IMR-90 (cell line): ENCODE measurements around the gene DERA. TPM values are rescaled to one million over a fixed set of nuclear protein-coding genes. Genes with fewer than 3 reads are reported as not detected.

ENCODE experiments used
- ATAC-seq: fragments of 200-7000 bp; cut with Tn5 transposase; 2 replicates; pipeline ENCODE4 v1.9.1; 2020; ENCODE audit warnings: low read depth, mild to moderate bottlenecking, moderate library complexity
- BruUV-seq: library from RNA; stranded (reverse); fragments of 400-500 nt; replicated peaks from 2 replicates; lab custom pipeline; 2021; lab: Mats Ljungman, UMichigan
- CTCF ChIA-PET: fragments of 300-600 bp; formaldehyde crosslinking; extraction: SDS; loops from one replicate; lab custom pipeline; 2021; ENCODE audit warnings: antibody characterized with exemption; lab: Yijun Ruan, JAX
- POLR2A ChIA-PET: fragments of 300-600 bp; sonication (Branson Sonifier 250); formaldehyde crosslinking; loops from one replicate; lab custom pipeline; 2022; ENCODE audit warnings: antibody characterized with exemption; ENCODE audit not compliant: unreplicated experiment; lab: Charles Lee
- DNase-seq: peaks from one replicate; pipeline ENCODE4 v3.0.0; 2013
- H2AFZ ChIP-seq: replicated peaks from 2 replicates; pipeline ENCODE3; 2013; ENCODE audit warnings: low read length, mild to moderate bottlenecking; ENCODE audit not compliant: poor library complexity
- H2AK5ac ChIP-seq: 2 replicates; pipeline ENCODE4 v1.6.1; 2013; ENCODE audit warnings: low read depth, low read length, inconsistent platforms
- H2AK9ac ChIP-seq: replicated peaks from 2 replicates; pipeline ENCODE3; 2013; ENCODE audit warnings: mild to moderate bottlenecking, low read depth, low read length, moderate library complexity; ENCODE audit not compliant: poor library complexity
- H2BK120ac ChIP-seq: 2 replicates; pipeline ENCODE4 v1.6.1; 2013; ENCODE audit warnings: low read depth, low read length, inconsistent platforms
- H2BK15ac ChIP-seq: 3 replicates; pipeline ENCODE4 v1.6.1; 2013; ENCODE audit warnings: low read depth, low read length, inconsistent platforms
- H2BK20ac ChIP-seq: 2 replicates; pipeline ENCODE4 v1.6.1; 2013; ENCODE audit warnings: low read depth, mild to moderate bottlenecking, inconsistent platforms, low read length, moderate library complexity
- H2BK5ac ChIP-seq: 2 replicates; pipeline ENCODE4 v1.6.1; 2013; ENCODE audit warnings: mild to moderate bottlenecking, low read depth, low read length, inconsistent platforms; ENCODE audit not compliant: poor library complexity, severe bottlenecking
- H3K14ac ChIP-seq: replicated peaks from 2 replicates; pipeline ENCODE4 v1.6.1; 2013; ENCODE audit warnings: low read depth, low read length, inconsistent platforms
- H3K18ac ChIP-seq: 2 replicates; pipeline ENCODE4 v1.6.1; 2013; ENCODE audit warnings: low read depth, low read length, control low read depth
- H3K23ac ChIP-seq: 2 replicates; pipeline ENCODE4 v1.6.1; 2013; ENCODE audit warnings: low read depth, low read length, inconsistent platforms
- H3K27ac ChIP-seq: 2 replicates; pipeline ENCODE4 v1.5.1; 2013; ENCODE audit warnings: mild to moderate bottlenecking, control low read depth, low read length; ENCODE audit not compliant: insufficient read depth
- H3K27me3 ChIP-seq: 2 replicates; pipeline ENCODE4 v1.6.1; 2013; ENCODE audit warnings: low read length; ENCODE audit not compliant: control insufficient read depth, insufficient read depth
- H3K36me3 ChIP-seq: 2 replicates; pipeline ENCODE4 v1.6.1; 2013; ENCODE audit warnings: low read length, mixed read lengths; ENCODE audit not compliant: control insufficient read depth, insufficient read depth
- H3K4ac ChIP-seq: 2 replicates; pipeline ENCODE4 v1.6.1; 2013; ENCODE audit warnings: low read depth, low read length, inconsistent platforms
- H3K4me1 ChIP-seq: 2 replicates; pipeline ENCODE4 v1.6.1; 2013; ENCODE audit warnings: low read length, mixed read lengths; ENCODE audit not compliant: control insufficient read depth, insufficient read depth
- H3K4me2 ChIP-seq: 2 replicates; pipeline ENCODE4 v1.6.1; 2013; ENCODE audit warnings: low read depth, mild to moderate bottlenecking, control low read depth, low read length, moderate library complexity
- H3K4me3 ChIP-seq: 2 replicates; pipeline ENCODE4 v1.5.1; 2013; ENCODE audit warnings: low read depth, mild to moderate bottlenecking, control low read depth, low read length, moderate library complexity; ENCODE audit not compliant: insufficient read depth
- H3K56ac ChIP-seq: 2 replicates; pipeline ENCODE4 v1.6.1; 2013; ENCODE audit warnings: low read length, inconsistent platforms; ENCODE audit not compliant: insufficient read depth; ENCODE audit errors: extremely low read depth
- H3K79me1 ChIP-seq, 2 experiments: 2 replicates each; pipeline ENCODE4 v1.6.1; 2013; ENCODE audit warnings: low read length in 2 of 2, inconsistent platforms in 1 of 2, low read depth in 1 of 2
- H3K9ac ChIP-seq: 2 replicates; pipeline ENCODE4 v1.6.1; 2013; ENCODE audit warnings: low read depth, low read length, control low read depth
- H3K9me1 ChIP-seq: 2 replicates; pipeline ENCODE4 v1.6.1; 2013; ENCODE audit warnings: low read length, inconsistent platforms; ENCODE audit not compliant: insufficient read depth
- H3K9me3 ChIP-seq: 2 replicates; pipeline ENCODE4 v1.6.1; 2013; ENCODE audit warnings: low read length; ENCODE audit not compliant: control insufficient read depth, insufficient read depth
- H4K20me1 ChIP-seq: 2 replicates; pipeline ENCODE4 v1.6.1; 2013; ENCODE audit warnings: low read length, inconsistent platforms; ENCODE audit not compliant: insufficient read depth
- H4K5ac ChIP-seq: 2 replicates; pipeline ENCODE4 v1.6.1; 2013; ENCODE audit warnings: mild to moderate bottlenecking, low read depth, low read length, control low read depth
- H4K8ac ChIP-seq, 2 experiments: 2 replicates each; pipeline ENCODE4 v1.6.1; 2013; ENCODE audit warnings: low read depth in 2 of 2, low read length in 2 of 2, control low read depth in 1 of 2, inconsistent platforms in 1 of 2
- H4K91ac ChIP-seq: 2 replicates; pipeline ENCODE4 v1.6.1; 2013; ENCODE audit warnings: low read depth, low read length, inconsistent platforms; ENCODE audit not compliant: insufficient read depth
- BHLHE40 ChIP-seq: fragments of 150-350 bp; IDR thresholded peaks from 2 replicates; pipeline ENCODE4 v1.6.1; 2016; ENCODE audit warnings: mild to moderate bottlenecking, low read depth, low read length
- CEBPB ChIP-seq: IDR thresholded peaks from 2 replicates; pipeline ENCODE4 v1.6.1; 2012; ENCODE audit warnings: low read depth, low read length, improper control_type of control experiment
- CHD1 ChIP-seq: IDR thresholded peaks from 2 replicates; pipeline ENCODE4 v1.6.1; 2012; ENCODE audit warnings: low read depth, low read length, improper control_type of control experiment
- MAFK ChIP-seq: IDR thresholded peaks from 2 replicates; pipeline ENCODE4 v1.6.1; 2012; ENCODE audit warnings: low read depth, low read length, improper control_type of control experiment
- MXI1 ChIP-seq: IDR thresholded peaks from 2 replicates; pipeline ENCODE4 v1.6.1; 2012; ENCODE audit warnings: low read depth, mild to moderate bottlenecking, low read length, moderate library complexity, borderline replicate concordance
- NFE2L2 ChIP-seq: fragments of 150-350 bp; IDR thresholded peaks from 2 replicates; pipeline ENCODE4 v1.6.1; 2016; ENCODE audit warnings: low read depth, mild to moderate bottlenecking, low read length
- POLR2A ChIP-seq: IDR thresholded peaks from 2 replicates; pipeline ENCODE4 v1.6.1; 2012; ENCODE audit warnings: mild to moderate bottlenecking, low read depth, low read length
- RAD21 ChIP-seq: IDR thresholded peaks from 2 replicates; pipeline ENCODE4 v1.6.1; 2012; ENCODE audit warnings: low read length, improper control_type of control experiment
- RCOR1 ChIP-seq: IDR thresholded peaks from 2 replicates; pipeline ENCODE4 v1.6.1; 2012; ENCODE audit warnings: mild to moderate bottlenecking, low read length, improper control_type of control experiment; ENCODE audit not compliant: insufficient replicate concordance
- SMC3 ChIP-seq: fragments of 150-350 bp; IDR thresholded peaks from 2 replicates; pipeline ENCODE4 v1.6.1; 2016; ENCODE audit warnings: low read depth, mild to moderate bottlenecking, antibody characterized with exemption, low read length, moderate library complexity
- WGBS, 2 experiments: methylation state at CpG; one replicate each; pipeline versions ENCODE4 v1.1.5 to v1.1.7; 2013; ENCODE audit warnings: missing lambda C conversion rate in 2 of 2; ENCODE audit not compliant: insufficient read length in 1 of 2; ENCODE audit errors: extremely low coverage in 2 of 2; 5-methylcytosine and 5-hydroxymethylcytosine counted together
- dilution Hi-C: fragments of 300-500 bp; cut with HindIII; formaldehyde crosslinking; loops from one replicate; pipeline ENCODE4 v1.14.3; 2018; ENCODE audit warnings: low sequenced_read_pairs; ENCODE audit not compliant: unreplicated experiment
- in situ Hi-C: fragments of 300-500 bp; cut with MboI; formaldehyde crosslinking; loops from 3 replicates; pipeline ENCODE4 v1.14.3; 2019; ENCODE audit warnings: low sequenced_read_pairs, inconsistent platforms, mixed read lengths
- intact Hi-C: fragments of 100-400 bp; cut with micrococcal nuclease; formaldehyde crosslinking; loops from 2 replicates; pipeline ENCODE4 v1.10.0; 2022
- polyA plus RNA-seq, 3 experiments: library from polyadenylated mRNA; depleted of rRNA; stranded (reverse); fragments of >200 nt; gene quantifications; 2 replicates each; pipeline ENCODE4 v1.2.3, GENCODE V29; 2012; ENCODE audit warnings: low replicate concordance in 1 of 3
- total RNA-seq: library from RNA; depleted of rRNA; stranded (reverse); fragments of >200 nt; gene quantifications from 2 replicates; pipeline ENCODE4 v1.2.3, GENCODE V29; 2012
- TF ChIP-seq, protein P1 (sequence below): fragments of 150-350 bp; IDR thresholded peaks from 2 replicates; pipeline ENCODE4 v1.6.1; 2017; ENCODE audit warnings: mild to moderate bottlenecking, antibody characterized with exemption, low read length, low read depth
- TF ChIP-seq, protein P2 (sequence below): conservative IDR thresholded peaks from 2 replicates; pipeline ENCODE4 v1.5.1; 2012; ENCODE audit warnings: mild to moderate bottlenecking, low read depth, low read length, improper control_type of control experiment
- TF ChIP-seq, protein P3 (sequence below): fragments of 150-350 bp; IDR thresholded peaks from 2 replicates; pipeline ENCODE4 v1.6.1; 2016; ENCODE audit warnings: low read depth, mild to moderate bottlenecking, low read length, moderate library complexity, borderline replicate concordance

The DERA gene
- total and polyA plus RNA-seq, 2 of the 4 experiments (the other 2 are of a cell fraction), result 28.1 to 58.6 TPM

DNA sequence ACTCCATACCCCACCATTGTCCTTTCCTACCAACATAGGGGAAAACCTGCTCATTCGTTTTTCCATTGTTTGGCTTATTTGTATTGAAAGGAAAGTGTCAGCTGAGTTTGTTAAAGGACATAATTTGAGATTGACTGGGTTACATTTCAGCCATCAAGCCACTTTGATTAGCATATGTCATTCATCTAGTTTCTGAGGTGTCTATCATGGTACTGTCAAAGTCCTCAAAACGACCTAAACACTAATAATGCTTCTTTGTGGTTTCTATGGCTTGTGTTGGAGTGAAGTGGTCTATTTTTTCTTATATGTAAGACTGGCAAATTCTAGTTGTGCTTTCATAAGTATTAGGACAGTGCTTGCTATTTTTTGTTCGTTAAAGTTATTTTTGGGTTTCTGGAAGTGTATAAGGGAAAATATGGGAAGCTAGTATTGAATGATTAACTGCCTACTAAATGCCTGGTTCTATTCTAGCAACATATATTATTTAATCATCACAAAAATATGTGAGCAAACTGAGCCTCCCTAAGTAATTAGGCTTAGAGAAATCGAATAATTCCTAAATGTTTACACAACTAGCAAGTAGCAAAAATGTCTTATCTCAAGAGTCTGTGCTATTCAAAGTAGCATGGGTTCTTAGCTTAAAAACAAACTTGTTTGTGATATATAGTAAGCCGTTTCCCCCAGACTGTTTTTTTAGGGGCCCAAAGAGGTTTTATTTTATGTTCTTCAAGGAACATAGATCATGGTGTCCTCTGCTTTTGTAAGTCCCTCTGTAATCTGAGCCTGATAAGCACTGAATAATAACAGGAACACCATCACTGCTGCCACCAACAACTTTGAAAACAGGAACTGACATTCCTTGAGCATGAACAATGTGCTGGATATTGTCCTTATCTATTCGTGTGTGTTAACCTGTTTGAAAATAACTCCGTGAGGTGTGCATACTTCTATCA, 67.1 kb downstream of the DERA start:
- 0 out of 2 replicates have a peak, but pooled peaks cover 1% of the 10 kb centered on the region for H3K36me3 ChIP-seq
- peak overlapping the region; percentile 64 for H3K56ac ChIP-seq
- H3K4me1 ChIP-seq, result peaks cover 22% of the 10 kb centered on the region
- in situ Hi-C loops, result no loop called here
- peak overlapping the region; percentile 66; the same call in 2 of the 3 replicates for H2BK15ac ChIP-seq
- no TSS peak for BruUV-seq
- H2AFZ ChIP-seq, result no peak overlapping the region
- ATAC-seq (peak; percentile 22), DNase-seq (peak; percentile 60)
- H4K91ac ChIP-seq, result peak overlapping the region; percentile 74
- H4K20me1 ChIP-seq, result no peaks in the 10 kb centered on the region
- peaks cover 2% of the 10 kb centered on the region; the same call in 1 of the 2 replicates for H3K9me1 ChIP-seq
- H4K8ac ChIP-seq, result peak overlapping the region; percentile 87 to 90; a peak in 3 of 4 replicates
- peak overlapping the region; percentile 80; the same call in 1 of the 2 replicates for H3K27ac ChIP-seq
- no peak overlapping the region for H3K4me3 ChIP-seq
- H2BK20ac ChIP-seq, result peak overlapping the region; percentile 92
- peak overlapping the region; percentile 56; the same call in 1 of the 2 replicates for H2AK5ac ChIP-seq
- peak overlapping the region; percentile 16 for H3K14ac ChIP-seq
- H3K79me1 ChIP-seq, result peaks cover 3 to 17% of the 10 kb centered on the region in 2 experiments; a peak in 2 of 4 replicates
- H4K5ac ChIP-seq, result peak overlapping the region; percentile 13; the same call in 1 of the 2 replicates
- CTCF ChIA-PET, result interaction anchor here (0.7 to 1.2 kb wide), 3 partner anchors 13 to 48 kb away, joined by 3 to 4 read pairs (median 3); no protein-coding TSS in a partner anchor
- WGBS, 2 experiments, result no CpG with 5 or more reads among the region's 7 CpGs
- peak overlapping the region; percentile 62 for H3K18ac ChIP-seq
- peak overlapping the region; percentile 86 for H3K4ac ChIP-seq
- H2BK120ac ChIP-seq, result peak overlapping the region; percentile 95
- intact Hi-C loops, result loop anchor here (2.0 kb wide), 2 partner anchors 67 to 371 kb away; partner anchors contain the start of gene DERA
- peak overlapping the region; percentile 69 for H3K23ac ChIP-seq
- peak overlapping the region; percentile 58 for H3K4me2 ChIP-seq
- no peaks in the 10 kb centered on the region for H3K27me3 ChIP-seq
- no peak overlapping the region for H2AK9ac ChIP-seq
- POLR2A ChIA-PET, result no interaction called here
- dilution Hi-C loops, result no loop called here
- peak overlapping the region; percentile 86 for H2BK5ac ChIP-seq
- H3K9ac ChIP-seq, result no peak overlapping the region
- no peaks in the 10 kb centered on the region for H3K9me3 ChIP-seq
- TF ChIP-seq, protein P1, sequence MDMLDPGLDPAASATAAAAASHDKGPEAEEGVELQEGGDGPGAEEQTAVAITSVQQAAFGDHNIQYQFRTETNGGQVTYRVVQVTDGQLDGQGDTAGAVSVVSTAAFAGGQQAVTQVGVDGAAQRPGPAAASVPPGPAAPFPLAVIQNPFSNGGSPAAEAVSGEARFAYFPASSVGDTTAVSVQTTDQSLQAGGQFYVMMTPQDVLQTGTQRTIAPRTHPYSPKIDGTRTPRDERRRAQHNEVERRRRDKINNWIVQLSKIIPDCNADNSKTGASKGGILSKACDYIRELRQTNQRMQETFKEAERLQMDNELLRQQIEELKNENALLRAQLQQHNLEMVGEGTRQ, result no peak
- TF ChIP-seq POLR2A, result no peak
- no peak for TF ChIP-seq BHLHE40
- no peak for TF ChIP-seq CHD1
- TF ChIP-seq MAFK, result no peak
- TF ChIP-seq, protein P2, sequence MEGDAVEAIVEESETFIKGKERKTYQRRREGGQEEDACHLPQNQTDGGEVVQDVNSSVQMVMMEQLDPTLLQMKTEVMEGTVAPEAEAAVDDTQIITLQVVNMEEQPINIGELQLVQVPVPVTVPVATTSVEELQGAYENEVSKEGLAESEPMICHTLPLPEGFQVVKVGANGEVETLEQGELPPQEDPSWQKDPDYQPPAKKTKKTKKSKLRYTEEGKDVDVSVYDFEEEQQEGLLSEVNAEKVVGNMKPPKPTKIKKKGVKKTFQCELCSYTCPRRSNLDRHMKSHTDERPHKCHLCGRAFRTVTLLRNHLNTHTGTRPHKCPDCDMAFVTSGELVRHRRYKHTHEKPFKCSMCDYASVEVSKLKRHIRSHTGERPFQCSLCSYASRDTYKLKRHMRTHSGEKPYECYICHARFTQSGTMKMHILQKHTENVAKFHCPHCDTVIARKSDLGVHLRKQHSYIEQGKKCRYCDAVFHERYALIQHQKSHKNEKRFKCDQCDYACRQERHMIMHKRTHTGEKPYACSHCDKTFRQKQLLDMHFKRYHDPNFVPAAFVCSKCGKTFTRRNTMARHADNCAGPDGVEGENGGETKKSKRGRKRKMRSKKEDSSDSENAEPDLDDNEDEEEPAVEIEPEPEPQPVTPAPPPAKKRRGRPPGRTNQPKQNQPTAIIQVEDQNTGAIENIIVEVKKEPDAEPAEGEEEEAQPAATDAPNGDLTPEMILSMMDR, result no peak
- no peak for TF ChIP-seq CEBPB
- TF ChIP-seq NFE2L2, result no peak
- TF ChIP-seq, protein P3, sequence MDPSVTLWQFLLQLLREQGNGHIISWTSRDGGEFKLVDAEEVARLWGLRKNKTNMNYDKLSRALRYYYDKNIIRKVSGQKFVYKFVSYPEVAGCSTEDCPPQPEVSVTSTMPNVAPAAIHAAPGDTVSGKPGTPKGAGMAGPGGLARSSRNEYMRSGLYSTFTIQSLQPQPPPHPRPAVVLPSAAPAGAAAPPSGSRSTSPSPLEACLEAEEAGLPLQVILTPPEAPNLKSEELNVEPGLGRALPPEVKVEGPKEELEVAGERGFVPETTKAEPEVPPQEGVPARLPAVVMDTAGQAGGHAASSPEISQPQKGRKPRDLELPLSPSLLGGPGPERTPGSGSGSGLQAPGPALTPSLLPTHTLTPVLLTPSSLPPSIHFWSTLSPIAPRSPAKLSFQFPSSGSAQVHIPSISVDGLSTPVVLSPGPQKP, result no peak
- no peak for TF ChIP-seq MXI1
- no peak for TF ChIP-seq RCOR1
- no peak for TF ChIP-seq RAD21
- no peak for TF ChIP-seq SMC3
